MM.1S (cell line): ENCODE measurements around the gene SSTR1.
"Not testable (repeated sequence)": the region's sequence is repeated elsewhere in the genome, so short reads cannot be mapped to it uniquely, and the experiment has no call there.

Source experiments
- CTCF ChIP-seq: fragments of 300-600 bp; sonication (generic); IDR thresholded peaks from 2 replicates; pipeline ENCODE4 v1.5.1; 2016; ENCODE audit warnings: antibody characterized with exemption, low read length, mixed read lengths
- EZH2 ChIP-seq: fragments of 300-600 bp; sonication (generic); optimal IDR thresholded peaks from 2 replicates; pipeline ENCODE3; 2017; ENCODE audit warnings: low read depth, mild to moderate bottlenecking, antibody characterized with exemption, low read length, mixed read lengths
- EZH2phosphoT487 ChIP-seq: fragments of 300-600 bp; sonication (generic); IDR thresholded peaks from 2 replicates; pipeline ENCODE4 v1.6.1; 2018; ENCODE audit warnings: antibody characterized with exemption, low read length

GRCh38 chr14:38191491-38191890 is 16.2 kb upstream of the SSTR1 start:
- not testable (repeated sequence) for TF ChIP-seq CTCF, EZH2, EZH2phosphoT487
